ENCODE measurements around the gene DDX42. TPM values are rescaled to one million over a fixed set of nuclear protein-coding genes. Genes with fewer than 3 reads are reported as not detected.

Gene DDX42
- total RNA-seq, 4 donors from 2014 or later = 56.9 to 222 (median 84.9) TPM

DNA sequence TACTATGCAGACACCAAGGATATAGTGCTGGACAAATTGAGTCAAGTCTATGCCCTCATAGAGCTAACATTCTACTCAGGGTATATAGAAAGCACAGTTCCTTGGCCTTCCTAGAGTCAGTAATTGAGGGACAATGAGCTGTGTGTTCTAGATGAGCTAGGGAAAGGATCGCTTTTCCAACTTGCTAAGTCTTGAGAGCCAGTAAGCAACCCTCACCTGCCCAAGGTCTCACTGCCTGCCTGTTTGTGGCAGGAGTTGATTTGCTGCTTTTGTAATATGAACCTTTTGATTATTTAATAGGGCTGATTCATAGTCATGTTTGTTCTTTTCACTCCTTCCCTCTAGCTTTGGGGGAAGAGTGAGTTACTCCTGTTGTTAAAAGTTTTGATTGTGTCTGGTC lies 6.5 kb downstream of the DDX42 start:
- no peak for DNase-seq (ENCODE audit: low spot score in 2 of 2)
- H3K36me3 ChIP-seq = peaks cover 14% of the 10 kb centered on the region
- H3K4me1 ChIP-seq = peaks cover 47% of the 10 kb centered on the region
- H3K27ac ChIP-seq = peak overlapping the region; percentile 25
- WGBS = 77% methylated on average over 1 of the region's 1 CpG
- H3K9me3 ChIP-seq = no peaks in the 10 kb centered on the region
- TF ChIP-seq EP300 (IDR thresholded peaks at IDR 0.05) = no peak
- TF ChIP-seq POLR2A (IDR thresholded peaks at IDR 0.05) = no peak
- no peak for TF ChIP-seq POLR2AphosphoS5 (IDR thresholded peaks at IDR 0.05)
- TF ChIP-seq CTCF (IDR thresholded peaks at IDR 0.05) = no peak
- no peaks in the 10 kb centered on the region for H3K27me3 ChIP-seq
- H3K4me3 ChIP-seq = no peak overlapping the region

DNA sequence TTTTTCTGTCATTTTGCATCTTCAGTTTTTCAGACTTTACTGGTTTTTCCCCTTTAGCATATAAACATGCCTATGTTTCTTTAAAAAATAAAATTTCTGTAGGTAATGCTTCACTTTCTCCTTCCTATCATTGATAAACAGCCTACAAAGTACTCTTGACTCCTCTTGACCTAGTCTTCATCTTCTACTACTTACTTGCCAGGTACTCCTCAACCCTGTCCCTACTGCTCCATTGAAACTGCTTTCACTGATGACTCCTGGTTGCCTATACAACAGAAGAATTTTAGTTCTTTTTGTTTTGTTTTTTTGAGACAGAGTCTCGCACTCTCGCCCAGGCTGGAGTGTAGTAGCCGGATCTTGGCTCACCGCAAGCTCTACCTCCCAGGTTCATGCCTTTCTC lies 7.0 kb downstream of the DDX42 start:
- Histone ChIP-seq H3K36me3 (peaks cover 14% of the 10 kb centered on the region), H3K27me3 (no peaks in the 10 kb centered on the region), H3K4me1 (peaks cover 43% of the 10 kb centered on the region), H3K27ac (peak overlapping the region; percentile 25), H3K9me3 (no peaks in the 10 kb centered on the region), H3K4me3 (no peak overlapping the region)
- DNase-seq (ENCODE audit: low spot score in 2 of 2) = no peak
- TF ChIP-seq POLR2AphosphoS5 (IDR thresholded peaks at IDR 0.05) (no peak), EP300 (IDR thresholded peaks at IDR 0.05) (no peak), CTCF (IDR thresholded peaks at IDR 0.05) (no peak), POLR2A (IDR thresholded peaks at IDR 0.05) (no peak)
- 97% methylated on average over 4 of the region's 4 CpGs for WGBS

GRCh38 chr17:63783522-63783921 lies 9.6 kb downstream of the DDX42 start:
- no peak for TF ChIP-seq POLR2AphosphoS5 (IDR thresholded peaks at IDR 0.05)
- TF ChIP-seq EP300 (IDR thresholded peaks at IDR 0.05) = no peak
- no peak for TF ChIP-seq POLR2A (IDR thresholded peaks at IDR 0.05)
- TF ChIP-seq CTCF (IDR thresholded peaks at IDR 0.05) = no peak
- H3K9me3 ChIP-seq = no peaks in the 10 kb centered on the region
- H3K27ac ChIP-seq = no peak overlapping the region
- peaks cover 28% of the 10 kb centered on the region for H3K4me1 ChIP-seq
- 79% methylated on average over 6 of the region's 6 CpGs for WGBS
- H3K36me3 ChIP-seq = peaks cover 25% of the 10 kb centered on the region
- no peak for DNase-seq (ENCODE audit: low spot score in 2 of 2)
- H3K27me3 ChIP-seq = no peaks in the 10 kb centered on the region
- H3K4me3 ChIP-seq = no peak overlapping the region

GRCh38 chr17:63785556-63785955 lies 11.6 kb downstream of the DDX42 start:
- peaks cover 30% of the 10 kb centered on the region for H3K36me3 ChIP-seq
- no peaks in the 10 kb centered on the region for H3K9me3 ChIP-seq
- no peak for TF ChIP-seq CTCF (IDR thresholded peaks at IDR 0.05)
- no peak for TF ChIP-seq EP300 (IDR thresholded peaks at IDR 0.05)
- TF ChIP-seq POLR2AphosphoS5 (IDR thresholded peaks at IDR 0.05) = no peak
- no peak for TF ChIP-seq POLR2A (IDR thresholded peaks at IDR 0.05)
- H3K27ac ChIP-seq = peak overlapping the region; percentile 32
- 74% methylated on average over 1 of the region's 1 CpG for WGBS
- DNase-seq (ENCODE audit: low spot score in 2 of 2) = no peak
- no peaks in the 10 kb centered on the region for H3K27me3 ChIP-seq
- H3K4me3 ChIP-seq = no peak overlapping the region
- peaks cover 17% of the 10 kb centered on the region for H3K4me1 ChIP-seq

GRCh38 chr17:63786117-63786516 lies 12.1 kb downstream of the DDX42 start:
- WGBS = 93% methylated on average over 1 of the region's 1 CpG
- Histone ChIP-seq H3K4me1 (peaks cover 11% of the 10 kb centered on the region), H3K36me3 (peaks cover 34% of the 10 kb centered on the region), H3K4me3 (no peak overlapping the region), H3K27me3 (no peaks in the 10 kb centered on the region), H3K27ac (no peak overlapping the region), H3K9me3 (no peaks in the 10 kb centered on the region)
- DNase-seq (ENCODE audit: low spot score in 2 of 2) = no peak
- TF ChIP-seq POLR2AphosphoS5 (IDR thresholded peaks at IDR 0.05) (no peak), EP300 (IDR thresholded peaks at IDR 0.05) (no peak), POLR2A (IDR thresholded peaks at IDR 0.05) (no peak), CTCF (IDR thresholded peaks at IDR 0.05) (no peak)

Data from suprapubic skin (tissue), 4 donors.